Activated naive CD4-positive, alpha-beta T cell treated with anti-CD3 and anti-CD28 coated beads, Interleukin-2, amount 10 ng/mL, durations not matched to agents 7 days and 5 days (primary cell): Measurements from ENCODE around the gene ALKBH4.
"Not testable (repeated sequence)": the region's sequence is repeated elsewhere in the genome, so short reads cannot be mapped to it uniquely, and the experiment has no call there.

Experiments
- CTCF ChIA-PET: fragments of 350-600 bp; sonication (Branson Sonifier 250); formaldehyde crosslinking; loops from one replicate; lab custom pipeline; 2021; ENCODE audit warnings: antibody characterized with exemption; lab: Charles Lee
- DNase-seq: peaks from one replicate; pipeline ENCODE4 v3.0.0-alpha.2; 2020
- H3K27ac Mint-ChIP-seq: one replicate; pipeline ENCODE4 v1.8.0; 2021; ENCODE audit warnings: mild to moderate bottlenecking, moderate library complexity, mixed read lengths
- H3K27me3 Mint-ChIP-seq: one replicate; pipeline ENCODE4 v1.8.0; 2021; ENCODE audit warnings: mild to moderate bottlenecking, mixed read lengths
- H3K36me3 Mint-ChIP-seq: one replicate; pipeline ENCODE4 v1.8.0; 2021; ENCODE audit warnings: mixed read lengths
- H3K4me1 Mint-ChIP-seq: one replicate; pipeline ENCODE4 v1.8.0; 2021; ENCODE audit warnings: mixed read lengths
- H3K4me3 Mint-ChIP-seq: one replicate; pipeline ENCODE4 v1.8.0; 2021; ENCODE audit warnings: mild to moderate bottlenecking, moderate library complexity, mixed read lengths
- H3K9me3 Mint-ChIP-seq: one replicate; pipeline ENCODE4 v1.8.0; 2021; ENCODE audit warnings: mixed read lengths

The ALKBH4 gene

GRCh38 chr7:102416406-102416805 lies 48.3 kb downstream of the ALKBH4 start:
- Mint-ChIP-seq H3K9me3 (no peaks in the 10 kb centered on the region), H3K36me3 (peaks cover 53% of the 10 kb centered on the region), H3K4me1 (peaks cover 75% of the 10 kb centered on the region), H3K4me3 (peak overlapping the region; percentile 66), H3K27ac (peak overlapping the region; percentile 99), H3K27me3 (no peaks in the 10 kb centered on the region)
- DNase-seq = no peak
- CTCF ChIA-PET = interaction anchor here (1.0 to 5.8 kb wide), 5 partner anchors 10 to 49 kb away, joined by 6 to 34 read pairs (median 9); partner anchors contain the start of gene ORAI2

DNA sequence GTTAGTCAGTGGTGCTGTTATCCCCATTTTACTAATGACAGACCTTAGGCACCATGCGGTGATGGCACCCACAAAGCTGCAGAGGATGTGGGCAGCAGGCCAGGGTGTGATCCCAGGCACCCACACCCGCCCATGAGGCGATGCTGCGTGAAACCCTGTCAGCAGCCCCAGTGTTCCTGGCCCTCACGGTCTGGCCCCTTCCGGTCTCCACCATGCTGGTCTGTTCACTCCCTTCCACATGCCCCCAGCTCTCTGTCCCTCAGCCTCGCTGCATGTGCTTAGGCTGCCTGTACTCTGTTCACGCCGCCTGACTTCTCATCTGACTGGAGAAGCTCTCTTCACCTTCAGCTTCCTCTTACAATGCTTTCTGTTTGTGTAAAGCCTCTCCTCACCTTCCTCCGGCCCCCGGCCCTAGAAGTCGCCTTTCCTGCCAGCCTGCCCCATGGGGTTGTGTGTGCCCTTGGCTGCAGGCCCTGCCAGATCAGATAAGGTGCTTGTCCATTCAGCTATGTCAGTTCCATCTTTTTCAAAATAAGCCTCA lies 48.9 kb downstream of the ALKBH4 start:
- peak overlapping the region; percentile 66 for H3K4me3 Mint-ChIP-seq
- H3K27ac Mint-ChIP-seq = peak overlapping the region; percentile 99
- H3K27me3 Mint-ChIP-seq = no peaks in the 10 kb centered on the region
- DNase-seq = peak; percentile 79
- peaks cover 51% of the 10 kb centered on the region for H3K36me3 Mint-ChIP-seq
- H3K9me3 Mint-ChIP-seq = no peaks in the 10 kb centered on the region
- CTCF ChIA-PET = interaction anchor here (0.7 to 5.8 kb wide), 8 partner anchors 10 to 50 kb away, joined by 3 to 34 read pairs (median 6); partner anchors contain the start of gene ORAI2
- peaks cover 70% of the 10 kb centered on the region for H3K4me1 Mint-ChIP-seq

- H3K4me1 Mint-ChIP-seq = peaks cover 54% of the 10 kb centered on the region
- no peaks in the 10 kb centered on the region for H3K9me3 Mint-ChIP-seq
- H3K4me3 Mint-ChIP-seq = no peak overlapping the region
- no peak for DNase-seq
- H3K27ac Mint-ChIP-seq = peak overlapping the region; percentile 76
- H3K36me3 Mint-ChIP-seq = peaks cover 52% of the 10 kb centered on the region
- no peaks in the 10 kb centered on the region for H3K27me3 Mint-ChIP-seq
- CTCF ChIA-PET = interaction anchor here (1.5 to 5.8 kb wide), 7 partner anchors 12 to 54 kb away, joined by 4 to 34 read pairs (median 13); partner anchors contain the start of gene ORAI2
These were observed 51.1 kb downstream of the ALKBH4 start for GRCh38 chr7:102413611-102414010.

GRCh38 chr7:102413091-102413490 lies 51.6 kb downstream of the ALKBH4 start:
- CTCF ChIA-PET = interaction anchor here (0.5 to 5.8 kb wide), 19 partner anchors 11 to 57 kb away, joined by 3 to 34 read pairs (median 5); partner anchors contain the start of gene ORAI2
- H3K4me3 Mint-ChIP-seq = no peak overlapping the region
- H3K9me3 Mint-ChIP-seq = no peaks in the 10 kb centered on the region
- DNase-seq = no peak
- peaks cover 54% of the 10 kb centered on the region for H3K36me3 Mint-ChIP-seq
- no peaks in the 10 kb centered on the region for H3K27me3 Mint-ChIP-seq
- peak overlapping the region; percentile 62 for H3K27ac Mint-ChIP-seq
- H3K4me1 Mint-ChIP-seq = peaks cover 50% of the 10 kb centered on the region

DNA sequence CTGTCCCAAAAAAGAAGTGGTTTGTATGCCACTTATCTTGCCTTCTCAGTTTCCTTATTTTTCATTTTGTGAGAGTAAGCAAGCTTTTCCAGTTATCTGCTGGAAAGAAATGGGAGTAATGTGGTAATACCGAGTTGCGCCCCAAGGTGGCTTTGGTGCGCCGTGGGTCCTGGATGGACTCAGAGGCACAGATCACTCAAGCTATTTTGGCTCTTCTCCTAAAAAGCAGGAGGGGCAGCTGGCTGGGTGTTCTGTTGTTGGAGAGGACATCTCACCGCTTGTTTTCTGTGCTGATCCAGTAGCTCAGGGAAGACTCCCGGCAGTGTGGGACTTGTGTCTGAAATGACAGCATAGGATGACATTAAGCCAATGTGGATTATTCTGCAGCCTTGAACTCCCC lies 52.1 kb downstream of the ALKBH4 start:
- peak; percentile 70 for DNase-seq
- Mint-ChIP-seq H3K4me1 (peaks cover 46% of the 10 kb centered on the region), H3K27ac (no peak overlapping the region), H3K9me3 (no peaks in the 10 kb centered on the region), H3K27me3 (no peaks in the 10 kb centered on the region), H3K36me3 (peaks cover 59% of the 10 kb centered on the region), H3K4me3 (no peak overlapping the region)
- CTCF ChIA-PET = interaction anchor here (0.5 to 5.8 kb wide), 20 partner anchors 9 to 57 kb away, joined by 3 to 34 read pairs (median 4); partner anchors contain the start of gene ORAI2

DNA sequence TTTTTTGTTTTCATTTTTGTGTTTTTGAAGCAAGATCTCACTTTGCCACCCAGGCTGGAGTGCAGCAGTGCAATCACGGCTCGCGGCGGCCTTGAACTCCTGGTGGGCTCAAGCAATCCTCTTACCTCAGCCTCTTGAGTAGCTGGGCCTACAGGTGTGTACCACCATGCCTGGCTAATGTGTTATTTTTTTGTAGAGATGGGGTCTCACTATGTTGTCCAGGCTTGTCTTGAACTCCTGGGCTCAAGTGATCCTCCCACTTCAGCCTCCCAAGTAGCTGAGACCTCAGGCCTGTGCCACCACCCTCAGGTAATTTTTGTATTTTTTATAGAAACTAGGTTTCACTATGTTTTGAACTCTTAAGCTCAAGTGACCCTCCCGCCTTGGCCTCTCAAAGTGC lies 53.7 kb downstream of the ALKBH4 start:
- no peaks in the 10 kb centered on the region for H3K27me3 Mint-ChIP-seq
- peaks cover 59% of the 10 kb centered on the region for H3K36me3 Mint-ChIP-seq

DNA sequence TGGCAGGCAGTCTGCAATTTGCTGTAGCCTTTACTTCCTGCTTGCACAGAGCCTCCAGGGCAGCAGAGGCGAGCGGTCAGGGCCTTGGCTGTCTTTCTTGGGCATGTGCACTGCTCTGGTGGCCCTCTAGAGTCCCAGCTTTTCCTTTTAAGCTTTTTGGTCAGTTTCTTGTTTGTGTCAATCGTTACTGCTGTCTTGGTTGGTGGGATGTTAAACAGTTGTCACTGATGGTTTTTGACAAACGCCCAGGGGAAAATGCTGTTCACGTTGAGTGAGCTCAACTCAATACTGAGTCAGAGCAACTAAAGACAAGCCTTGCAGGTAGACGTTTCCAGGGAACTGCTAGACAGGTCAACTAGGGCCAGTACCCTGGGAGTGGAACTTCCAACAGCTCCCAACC lies 54.5 kb downstream of the ALKBH4 start:
- Mint-ChIP-seq H3K9me3 (no peaks in the 10 kb centered on the region), H3K27ac (peak overlapping the region; percentile 73), H3K4me1 (peaks cover 22% of the 10 kb centered on the region), H3K4me3 (no peak overlapping the region), H3K36me3 (peaks cover 57% of the 10 kb centered on the region), H3K27me3 (no peaks in the 10 kb centered on the region)
- no peak for DNase-seq
- CTCF ChIA-PET = interaction anchor here (1.3 to 3.2 kb wide), 3 partner anchors 25 to 56 kb away, joined by 8 to 23 read pairs (median 11); partner anchors contain the start of genes ALKBH4 and LRWD1

More for the DNA sequence above, 53.7 kb downstream of the ALKBH4 start:
- CTCF ChIA-PET = interaction anchor here (0.6 to 3.2 kb wide), 6 partner anchors 15 to 56 kb away, joined by 3 to 23 read pairs (median 10); partner anchors contain the start of genes ALKBH4, LRWD1 and ORAI2
- H3K4me1 Mint-ChIP-seq = peaks cover 30% of the 10 kb centered on the region
- no peak overlapping the region for H3K4me3 Mint-ChIP-seq
- H3K27ac Mint-ChIP-seq = no peak overlapping the region
- no peaks in the 10 kb centered on the region for H3K9me3 Mint-ChIP-seq
- DNase-seq = no peak

GRCh38 chr7:102409340-102409739 lies 55.3 kb downstream of the ALKBH4 start:
- no peak overlapping the region for H3K27ac Mint-ChIP-seq
- H3K9me3 Mint-ChIP-seq = no peaks in the 10 kb centered on the region
- H3K4me1 Mint-ChIP-seq = peaks cover 20% of the 10 kb centered on the region
- DNase-seq = no peak
- H3K27me3 Mint-ChIP-seq = no peaks in the 10 kb centered on the region
- H3K4me3 Mint-ChIP-seq = no peak overlapping the region
- H3K36me3 Mint-ChIP-seq = peaks cover 59% of the 10 kb centered on the region
- CTCF ChIA-PET = interaction anchor here (2.1 kb wide), 1 partner anchor 57 kb away, joined by 11 read pairs; the partner anchor contains the start of genes ALKBH4 and LRWD1

DNA sequence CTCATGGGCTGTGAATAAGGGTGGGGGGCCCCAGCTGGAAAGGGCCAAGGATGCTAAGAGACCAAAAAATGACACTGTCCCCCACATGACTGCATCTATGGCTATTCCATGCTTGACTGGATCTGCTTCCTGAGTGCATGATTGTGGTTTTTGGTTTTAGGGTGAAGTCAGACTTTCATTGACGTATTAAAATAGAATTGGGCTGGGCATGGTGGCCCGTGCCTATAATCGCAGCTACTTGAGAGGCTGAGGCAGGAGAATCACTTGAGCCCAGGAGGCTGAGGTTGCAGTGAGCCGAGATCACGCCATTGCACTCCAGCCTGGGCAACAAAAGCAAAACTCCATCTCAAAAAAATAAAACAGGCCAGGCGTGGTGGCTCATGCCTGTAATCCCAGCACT lies 56.1 kb downstream of the ALKBH4 start:
- DNase-seq, H3K27me3 Mint-ChIP-seq, H3K4me3 Mint-ChIP-seq, H3K9me3 Mint-ChIP-seq, H3K27ac Mint-ChIP-seq: not testable (repeated sequence)
- Mint-ChIP-seq H3K36me3 (peaks cover 61% of the 10 kb centered on the region), H3K4me1 (peaks cover 15% of the 10 kb centered on the region)
- CTCF ChIA-PET = interaction anchor here (2.2 kb wide), 1 partner anchor 42 kb away, joined by 8 read pairs; no protein-coding TSS in a partner anchor

DNA sequence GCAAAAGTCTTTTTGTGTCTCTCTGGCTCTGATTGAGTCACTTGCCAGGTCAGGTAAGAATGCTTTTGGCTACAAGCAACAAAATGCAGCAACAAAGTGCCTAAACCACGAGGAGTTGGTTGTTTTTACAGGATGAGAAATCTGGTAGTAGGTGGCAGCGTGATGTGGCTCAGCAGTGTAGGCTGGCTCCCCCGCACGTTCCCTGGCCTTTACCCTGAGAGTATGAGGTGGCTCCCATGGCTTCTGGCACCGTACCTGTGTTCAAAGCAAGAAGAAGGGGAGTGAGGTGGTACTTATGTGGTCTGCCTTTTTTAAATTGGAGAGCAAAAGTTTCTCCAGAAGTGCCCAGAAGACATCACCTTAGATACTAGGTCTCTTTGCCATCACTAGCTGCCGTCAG lies 56.8 kb downstream of the ALKBH4 start:
- H3K27me3 Mint-ChIP-seq = no peaks in the 10 kb centered on the region
- peaks cover 10% of the 10 kb centered on the region for H3K4me1 Mint-ChIP-seq
- H3K4me3 Mint-ChIP-seq = no peak overlapping the region
- CTCF ChIA-PET = interaction anchor here (1.1 to 2.2 kb wide), 2 partner anchors 43 to 63 kb away, joined by 4 to 8 read pairs; no protein-coding TSS in a partner anchor
- DNase-seq = no peak
- no peak overlapping the region for H3K27ac Mint-ChIP-seq
- H3K36me3 Mint-ChIP-seq = peaks cover 63% of the 10 kb centered on the region
- no peaks in the 10 kb centered on the region for H3K9me3 Mint-ChIP-seq
